SIG-M5 treated with dmso at 0.1 percent for 504 hours (cell line): ENCODE results near the gene GGT1.
"Not testable (repeated sequence)": the region's sequence is repeated elsewhere in the genome, so short reads cannot be mapped to it uniquely, and the experiment has no call there.

Experiments
- DNase-seq: peaks from one replicate; lab custom pipeline; 2025; ENCODE audit not compliant: unreplicated experiment; lab: John Stamatoyannopoulos, UW

GGT1 gene

GRCh38 chr22:24595863-24596262 is 7.1 kb upstream of the GGT1 start:
- DNase-seq: no peak

GRCh38 chr22:24597076-24597475 is 5.9 kb upstream of the GGT1 start:
- DNase-seq: not testable (repeated sequence)

- DNase-seq: no peak
These were observed 3.5 kb upstream of the GGT1 start for GRCh38 chr22:24599514-24599913.

- not testable (repeated sequence) for DNase-seq
These were observed 2.9 kb upstream of the GGT1 start for GRCh38 chr22:24599958-24600715.

- no peak for DNase-seq
These were observed 1.5 kb upstream of the GGT1 start for GRCh38 chr22:24601217-24602104.

GRCh38 chr22:24602105-24602749 is 766 bp upstream of the GGT1 start:
- DNase-seq: not testable (repeated sequence)

- DNase-seq: not testable (repeated sequence)
These were observed 1.0 kb downstream of the GGT1 start for GRCh38 chr22:24603770-24604629.

GRCh38 chr22:24606340-24606739 is 3.3 kb downstream of the GGT1 start:
- DNase-seq: not testable (repeated sequence)

GRCh38 chr22:24607429-24607983 is 4.5 kb downstream of the GGT1 start:
- DNase-seq: peak; percentile 30

- DNase-seq: not testable (repeated sequence)
These were observed 5.3 kb downstream of the GGT1 start for GRCh38 chr22:24608327-24608726.

GRCh38 chr22:24609888-24610287 is 6.9 kb downstream of the GGT1 start:
- DNase-seq: not testable (repeated sequence)

- DNase-seq: not testable (repeated sequence)
These were observed 11.8 kb downstream of the GGT1 start for GRCh38 chr22:24614794-24615193.

GRCh38 chr22:24621244-24621643 is 18.3 kb downstream of the GGT1 start:
- DNase-seq: not testable (repeated sequence)

- not testable (repeated sequence) for DNase-seq
These were observed 19.6 kb downstream of the GGT1 start for GRCh38 chr22:24622596-24622995.

- not testable (repeated sequence) for DNase-seq
These were observed 24.9 kb downstream of the GGT1 start for GRCh38 chr22:24627911-24628310.

GRCh38 chr22:24629069-24629468 is 26.1 kb downstream of the GGT1 start:
- DNase-seq: not testable (repeated sequence)

GRCh38 chr22:24630812-24631427 is 27.9 kb downstream of the GGT1 start:
- DNase-seq: not testable (repeated sequence)

- not testable (repeated sequence) for DNase-seq
These were observed 28.6 kb downstream of the GGT1 start for GRCh38 chr22:24631430-24632122.

- not testable (repeated sequence) for DNase-seq
These were observed 29.6 kb downstream of the GGT1 start for GRCh38 chr22:24632642-24633041.
